Smooth muscle cell (in vitro differentiated cells): ENCODE data around the gene RFFL. TPM values are rescaled to one million over a fixed set of nuclear protein-coding genes. Genes with fewer than 3 reads are reported as not detected.

Experiments
- DNase-seq: peaks from one replicate; lab custom pipeline; 2025; ENCODE audit not compliant: unreplicated experiment; lab: John Stamatoyannopoulos, UW
- H2AFZ ChIP-seq: fragments of 200-600 bp; sonication (generic); 2 replicates; pipeline ENCODE4 v1.6.0; 2016; ENCODE audit warnings: antibody characterized with exemption, low read depth, mild to moderate bottlenecking
- H3F3A ChIP-seq: fragments of 200-600 bp; sonication (generic); 2 replicates; pipeline ENCODE4 v1.6.0; 2017; ENCODE audit warnings: antibody characterized with exemption, low read depth
- H3K27ac ChIP-seq: fragments of 200-600 bp; sonication (generic); 2 replicates; pipeline ENCODE4 v1.5.1; 2016; ENCODE audit warnings: low read depth, mild to moderate bottlenecking
- H3K27me3 ChIP-seq: fragments of 200-600 bp; sonication (generic); 2 replicates; pipeline ENCODE4 v1.6.1; 2016; ENCODE audit warnings: low read depth, mild to moderate bottlenecking
- H3K36me3 ChIP-seq: fragments of 200-600 bp; sonication (generic); 2 replicates; pipeline ENCODE4 v1.5.1; 2016; ENCODE audit warnings: low read depth
- H3K4me1 ChIP-seq: fragments of 200-600 bp; sonication (generic); 2 replicates; pipeline ENCODE4 v1.5.1; 2016; ENCODE audit warnings: low read depth
- H3K4me2 ChIP-seq: fragments of 200-600 bp; sonication (generic); 2 replicates; pipeline ENCODE4 v1.6.0; 2016; ENCODE audit warnings: mild to moderate bottlenecking
- H3K4me3 ChIP-seq: fragments of 200-600 bp; sonication (generic); 2 replicates; pipeline ENCODE4 v1.5.1; 2016; ENCODE audit warnings: mild to moderate bottlenecking
- H3K79me2 ChIP-seq: fragments of 200-600 bp; sonication (generic); 2 replicates; pipeline ENCODE4 v1.6.0; 2016; ENCODE audit warnings: low read depth, mild to moderate bottlenecking
- H3K9ac ChIP-seq: fragments of 200-600 bp; sonication (generic); 2 replicates; pipeline ENCODE4 v1.6.0; 2016; ENCODE audit warnings: low read depth
- H3K9me3 ChIP-seq: fragments of 200-600 bp; sonication (generic); replicated peaks from 2 replicates; pipeline ENCODE4 v1.5.1; 2016; ENCODE audit warnings: low read depth
- H4K20me1 ChIP-seq: fragments of 200-600 bp; sonication (generic); 2 replicates; pipeline ENCODE4 v1.6.0; 2016; ENCODE audit warnings: low read depth
- CTCF ChIP-seq: fragments of 200-600 bp; sonication (generic); IDR thresholded peaks from 2 replicates; pipeline ENCODE4 v1.5.1; 2017; ENCODE audit warnings: borderline replicate concordance, mild to moderate bottlenecking, antibody characterized with exemption; ENCODE audit not compliant: insufficient read depth, poor library complexity, severe bottlenecking
- WGBS: methylation state at CpG from one replicate; pipeline ENCODE4 v1.1.7; 2016; ENCODE audit warnings: low lambda C conversion rate; 5-methylcytosine and 5-hydroxymethylcytosine counted together
- polyA plus RNA-seq: library from polyadenylated mRNA; unstranded; fragments of >200 nt; fragmentation: Nextera tagmentation; extraction: Ambion mirVana; gene quantifications from 2 replicates; pipeline ENCODE4 v1.2.1, GENCODE V29; 2016
- small RNA-seq: library from RNA; depleted of rRNA; stranded (forward); fragments of <200 nt; gene quantifications from one replicate; pipeline ENCODE3, GENCODE V24; 2014
- total RNA-seq: library from RNA; depleted of rRNA; stranded (reverse); fragments of >200 nt; gene quantifications from 2 replicates; pipeline ENCODE4 v1.2.3, GENCODE V29; 2014

RFFL gene
- total and polyA plus RNA-seq, 2 experiments from 2014 or later = 7.0 to 7.1 TPM

- Histone ChIP-seq H3K79me2 (peaks cover 18% of the 10 kb centered on the region), H3K4me1 (peaks cover 11% of the 10 kb centered on the region), H3K4me2 (no peak overlapping the region), H3K9me3 (no peaks in the 10 kb centered on the region), H3K27ac (no peak overlapping the region), H3K9ac (no peak overlapping the region), H3F3A (no peaks in the 10 kb centered on the region), H2AFZ (no peak overlapping the region), H4K20me1 (no peaks in the 10 kb centered on the region), H3K36me3 (no peaks in the 10 kb centered on the region), H3K4me3 (no peak overlapping the region), H3K27me3 (peaks cover 15% of the 10 kb centered on the region)
- TF ChIP-seq CTCF = no peak
- DNase-seq = no peak
- 85% methylated on average over 1 of the region's 1 CpG for WGBS
Observed at GRCh38 chr17:34958438-34958837, 105.1 kb downstream of the RFFL start.

Small RNA genes within 50 kb of the gene (small RNA-seq; reads per million reads assigned to genes)
- gene AC004223.1 = not detected
- gene RNU6-840P = not detected

Other genes with a start within 250 kb of the RFFL start
- 1.5 and 1.9 TPM in 2 replicates for gene CCT6B, start 102.2 kb downstream of the RFFL start, total RNA-seq
- gene CCT6B, start 102.2 kb downstream of the RFFL start, polyA plus RNA-seq = 1.6 and 1.8 TPM in 2 replicates
- gene ZNF830, start 102.2 kb downstream of the RFFL start, total RNA-seq = 10.2 and 12.1 TPM in 2 replicates
- 8.9 and 10.4 TPM in 2 replicates for gene ZNF830, start 102.2 kb downstream of the RFFL start, polyA plus RNA-seq
- gene LIG3, start 83.2 kb downstream of the RFFL start, total RNA-seq = 31.2 and 34.6 TPM in 2 replicates
- 18.1 and 19.4 TPM in 2 replicates for gene LIG3, start 83.2 kb downstream of the RFFL start, polyA plus RNA-seq
- gene RAD51D, start 56.2 kb upstream of the RFFL start, total RNA-seq = 1.4 and 1.7 TPM in 2 replicates
- gene RAD51D, start 56.2 kb upstream of the RFFL start, polyA plus RNA-seq = 2.0 and 5.5 TPM in 2 replicates
- not detected in 2 replicates for gene FNDC8, start 57.9 kb upstream of the RFFL start, total RNA-seq
- gene FNDC8, start 57.9 kb upstream of the RFFL start, polyA plus RNA-seq = not detected in 2 replicates
- 4.6 and 10.3 TPM in 2 replicates for gene NLE1, start 78.6 kb upstream of the RFFL start, total RNA-seq
- gene NLE1, start 78.6 kb upstream of the RFFL start, polyA plus RNA-seq = 4.9 and 5.6 TPM in 2 replicates
- gene UNC45B, start 84.1 kb upstream of the RFFL start, total RNA-seq = not detected in 2 replicates
- 0.02 TPM in 1 of 2 replicates, not detected in the other for gene UNC45B, start 84.1 kb upstream of the RFFL start, polyA plus RNA-seq
- gene SLC35G3, start 130.7 kb upstream of the RFFL start, total RNA-seq = not detected in 2 replicates
- not detected in 2 replicates for gene SLC35G3, start 130.7 kb upstream of the RFFL start, polyA plus RNA-seq
- 16.0 and 26.8 TPM in 2 replicates for gene SLFN5, start 179.4 kb upstream of the RFFL start, total RNA-seq
- 8.8 and 9.1 TPM in 2 replicates for gene SLFN5, start 179.4 kb upstream of the RFFL start, polyA plus RNA-seq